Stomach (tissue), 4 donors: Measurements from ENCODE around the gene TSGA10IP.

Experiments
- POLR2A ChIP-seq, 4 donors: fragments of 450-650 bp; IDR thresholded peaks; one replicate each; pipeline ENCODE4 v1.6.1; 2016; ENCODE audit warnings: antibody characterized with exemption in 4 of 4, control low read depth in 2 of 4, mild to moderate bottlenecking in 1 of 4, moderate library complexity in 1 of 4
- TF ChIP-seq, protein P1 (sequence below), 7 experiments: fragments of 450-650 bp in 4 of 7; fragments of 200-600 bp in 3 of 7; sonication (generic) in 3 of 7; IDR thresholded peaks; one replicate each; pipeline ENCODE4 v1.5.1; 2016 to 2019; ENCODE audit warnings: antibody characterized with exemption in 7 of 7, control low read depth in 2 of 7, mild to moderate bottlenecking in 1 of 7

DNA sequence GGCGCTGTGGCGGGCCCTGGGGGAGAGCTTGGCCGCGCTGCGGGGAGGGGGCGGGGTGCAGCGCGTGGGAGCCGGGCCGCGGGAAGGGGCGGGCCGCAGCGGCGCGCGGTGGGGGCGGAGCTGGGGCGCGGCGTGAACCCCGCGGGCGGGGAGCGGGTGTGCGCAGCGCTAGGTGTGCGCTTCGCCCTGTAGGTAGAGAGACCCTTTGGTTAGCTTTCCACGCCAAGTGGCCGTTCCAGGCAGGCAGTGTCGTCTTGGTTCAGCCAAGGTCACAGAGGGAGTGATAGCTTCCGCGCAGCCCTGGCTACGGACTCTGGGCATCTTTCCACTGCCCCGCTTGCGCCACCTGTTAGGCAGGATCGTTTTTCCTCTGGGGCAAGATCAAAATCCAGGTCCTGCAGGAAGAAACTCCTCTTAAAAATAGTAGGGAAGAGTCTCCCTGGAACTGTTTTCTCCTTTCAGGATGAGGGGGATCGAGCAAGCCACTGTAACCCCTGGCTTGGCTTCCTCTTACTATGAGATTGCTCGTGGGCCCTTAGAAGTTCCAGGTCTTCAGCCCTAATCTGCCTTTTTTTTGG is 57.5 kb downstream of the TSGA10IP start:
- TF ChIP-seq, protein P1, sequence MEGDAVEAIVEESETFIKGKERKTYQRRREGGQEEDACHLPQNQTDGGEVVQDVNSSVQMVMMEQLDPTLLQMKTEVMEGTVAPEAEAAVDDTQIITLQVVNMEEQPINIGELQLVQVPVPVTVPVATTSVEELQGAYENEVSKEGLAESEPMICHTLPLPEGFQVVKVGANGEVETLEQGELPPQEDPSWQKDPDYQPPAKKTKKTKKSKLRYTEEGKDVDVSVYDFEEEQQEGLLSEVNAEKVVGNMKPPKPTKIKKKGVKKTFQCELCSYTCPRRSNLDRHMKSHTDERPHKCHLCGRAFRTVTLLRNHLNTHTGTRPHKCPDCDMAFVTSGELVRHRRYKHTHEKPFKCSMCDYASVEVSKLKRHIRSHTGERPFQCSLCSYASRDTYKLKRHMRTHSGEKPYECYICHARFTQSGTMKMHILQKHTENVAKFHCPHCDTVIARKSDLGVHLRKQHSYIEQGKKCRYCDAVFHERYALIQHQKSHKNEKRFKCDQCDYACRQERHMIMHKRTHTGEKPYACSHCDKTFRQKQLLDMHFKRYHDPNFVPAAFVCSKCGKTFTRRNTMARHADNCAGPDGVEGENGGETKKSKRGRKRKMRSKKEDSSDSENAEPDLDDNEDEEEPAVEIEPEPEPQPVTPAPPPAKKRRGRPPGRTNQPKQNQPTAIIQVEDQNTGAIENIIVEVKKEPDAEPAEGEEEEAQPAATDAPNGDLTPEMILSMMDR (IDR thresholded peaks at IDR 0.05), result peak in 2 of 7 experiments; percentile 7 to 21
- TF ChIP-seq POLR2A (IDR thresholded peaks at IDR 0.05), result no peak
